Chondrocyte (in vitro differentiated cells): ENCODE results near the gene PRR5. TPM values are rescaled to one million over a fixed set of nuclear protein-coding genes. Genes with fewer than 3 reads are reported as not detected.

Experiments used
- DNase-seq: peaks from one replicate; pipeline ENCODE4 v3.0.0; 2021; ENCODE audit warnings: mixed read lengths, low spot score
- H3K27ac Mint-ChIP-seq: one replicate; pipeline ENCODE4 v1.8.0; 2021; ENCODE audit warnings: mild to moderate bottlenecking, moderate library complexity, mixed read lengths; ENCODE audit not compliant: unreplicated experiment
- H3K27me3 Mint-ChIP-seq: 2 replicates; pipeline ENCODE4 v1.8.0; 2021; ENCODE audit warnings: low read depth, mixed read lengths
- H3K36me3 Mint-ChIP-seq: 2 replicates; pipeline ENCODE4 v1.8.0; 2021; ENCODE audit warnings: low read depth, mixed read lengths
- H3K4me1 Mint-ChIP-seq: 2 replicates; pipeline ENCODE4 v1.8.0; 2021; ENCODE audit warnings: low read depth, mild to moderate bottlenecking, mixed read lengths
- H3K4me3 Mint-ChIP-seq: one replicate; pipeline ENCODE4 v1.8.0; 2021; ENCODE audit warnings: mild to moderate bottlenecking, moderate library complexity, mixed read lengths; ENCODE audit not compliant: unreplicated experiment
- H3K9me3 Mint-ChIP-seq: 2 replicates; pipeline ENCODE4 v1.8.0; 2021; ENCODE audit warnings: low read depth, mixed read lengths
- CTCF ChIP-seq: fragments of 200-600 bp; sonication (generic); IDR thresholded peaks from 2 replicates; pipeline ENCODE4 v1.5.0; 2021; ENCODE audit warnings: antibody characterized with exemption, mild to moderate bottlenecking, moderate library complexity
- total RNA-seq: library from RNA; stranded (reverse); gene quantifications from 3 replicates; pipeline ENCODE4 v1.2.1, GENCODE V29; 2021

PRR5 gene
- total RNA-seq, 1 donor from 2014 or later: 15.1 TPM

GRCh38 chr22:44783581-44783980 is 81.6 kb downstream of the PRR5 start:
- Mint-ChIP-seq H3K36me3 (no peaks in the 10 kb centered on the region), H3K27me3 (peaks cover 5% of the 10 kb centered on the region), H3K4me1 (no peaks in the 10 kb centered on the region), H3K4me3 (no peak overlapping the region), H3K27ac (no peak overlapping the region), H3K9me3 (no peaks in the 10 kb centered on the region)
- TF ChIP-seq CTCF: no peak
- no peak for DNase-seq

DNA sequence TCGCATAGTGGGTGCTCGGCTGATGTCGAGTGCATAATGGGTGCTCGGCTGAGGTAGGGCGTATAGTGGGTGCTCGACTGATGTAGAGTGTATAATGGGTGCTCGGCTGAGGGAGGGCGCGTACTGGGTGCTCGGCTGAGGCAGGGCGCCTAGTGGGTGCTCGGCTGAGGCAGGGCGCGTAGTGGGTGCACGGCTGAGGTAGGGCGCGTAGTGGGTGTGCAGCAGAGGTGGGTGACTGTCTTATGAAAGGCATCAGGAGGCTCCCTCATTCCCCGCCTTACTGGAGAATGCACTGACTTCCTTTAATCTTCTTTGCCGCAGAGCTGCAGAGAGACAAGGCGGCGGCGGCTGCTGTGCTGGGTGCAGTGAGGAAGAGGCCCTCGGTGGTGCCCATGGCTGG is 84.1 kb downstream of the PRR5 start:
- Mint-ChIP-seq H3K27ac (no peak overlapping the region), H3K9me3 (no peaks in the 10 kb centered on the region), H3K27me3 (peaks cover 2% of the 10 kb centered on the region), H3K4me1 (no peaks in the 10 kb centered on the region), H3K4me3 (no peak overlapping the region), H3K36me3 (no peaks in the 10 kb centered on the region)
- no peak for DNase-seq
- TF ChIP-seq CTCF: no peak

GRCh38 chr22:44786610-44787009 is 84.6 kb downstream of the PRR5 start:
- Mint-ChIP-seq H3K27me3 (peaks cover 2% of the 10 kb centered on the region), H3K27ac (no peak overlapping the region), H3K4me1 (no peaks in the 10 kb centered on the region), H3K36me3 (no peaks in the 10 kb centered on the region), H3K4me3 (no peak overlapping the region), H3K9me3 (no peaks in the 10 kb centered on the region)
- no peak for DNase-seq
- TF ChIP-seq CTCF: no peak

Other genes with a start within 250 kb of the PRR5 start
- 31.1 to 37.3 TPM (median 32.0 TPM) in 3 replicates for gene RTL6, start 204.0 kb upstream of the PRR5 start, total RNA-seq
- 0.25 to 0.58 TPM (median 0.51 TPM) in 3 replicates for gene ARHGAP8, start 50.4 kb downstream of the PRR5 start, total RNA-seq